Measurements from ENCODE around the gene SFMBT2. TPM values are rescaled to one million over a fixed set of nuclear protein-coding genes. Genes with fewer than 3 reads are reported as not detected.

SFMBT2 gene
- total and polyA plus RNA-seq, 2 of the 4 experiments (the other 2 are of a cell fraction) = 0.70 to 1.3 TPM

DNA sequence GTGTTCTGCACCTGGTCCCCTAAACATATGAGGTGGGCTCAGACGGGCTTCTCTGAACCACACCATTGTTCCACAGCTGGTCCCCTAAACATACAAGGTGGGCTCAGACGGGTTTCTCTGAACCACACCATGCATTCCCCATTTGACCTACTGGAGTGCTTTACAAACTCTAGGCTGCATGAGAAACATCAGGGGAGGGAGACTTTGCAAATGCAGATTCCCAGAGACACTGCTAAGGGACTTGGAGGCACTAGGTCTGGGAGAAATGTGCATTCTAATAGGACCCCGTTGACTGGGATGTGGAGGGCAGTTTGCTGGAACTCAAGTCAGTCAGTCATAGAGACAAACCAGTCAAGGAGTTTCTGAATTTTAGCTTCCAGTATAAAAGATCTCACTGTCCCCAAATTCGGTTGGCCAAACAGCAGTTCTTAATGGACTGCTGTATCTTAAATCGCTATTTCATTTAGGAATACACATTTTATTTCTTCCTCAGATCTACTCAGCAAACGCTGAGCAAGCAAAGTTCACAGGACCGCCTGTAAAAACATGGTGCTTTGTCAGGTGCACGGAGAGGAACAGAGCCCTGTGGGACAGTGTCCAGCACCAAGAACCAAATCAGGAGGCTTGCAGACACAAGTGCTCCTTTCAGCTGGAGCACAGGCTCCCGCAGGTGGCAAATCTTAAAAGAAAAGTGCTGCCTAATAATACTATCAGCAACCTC is 198.8 kb downstream of the SFMBT2 start:
- no peak overlapping the region for H4K91ac ChIP-seq (ENCODE audit: insufficient read depth, low read depth, low read length)
- H4K8ac ChIP-seq (ENCODE audit: low read depth in 2 of 2, low read length in 2 of 2) = no peak overlapping the region
- H3K9ac ChIP-seq (ENCODE audit: low read depth, low read length) = no peak overlapping the region
- no peak overlapping the region for H3K27ac ChIP-seq (ENCODE audit: insufficient read depth, low read length)
- no peak overlapping the region for H3K18ac ChIP-seq (ENCODE audit: low read depth, low read length)
- H3K14ac ChIP-seq (replicated peaks; ENCODE audit: low read depth, low read length) = no peak overlapping the region
- H3K36me3 ChIP-seq (ENCODE audit: control insufficient read depth, insufficient read depth, low read length) = no peaks in the 10 kb centered on the region
- H3K9me3 ChIP-seq (ENCODE audit: control insufficient read depth, insufficient read depth, low read length) = no peaks in the 10 kb centered on the region
- ATAC-seq (ENCODE audit: low read depth) = no peak
- TF ChIP-seq FOS (IDR thresholded peaks at IDR 0.05; ENCODE audit: low read depth, low read length) = no peak
- no peak for TF ChIP-seq MAZ (IDR thresholded peaks at IDR 0.05; ENCODE audit: borderline replicate concordance, low read depth, low read length)
- no peak for TF ChIP-seq MAFK (IDR thresholded peaks at IDR 0.05; ENCODE audit: low read depth, low read length)
- no peak for TF ChIP-seq CHD1 (IDR thresholded peaks at IDR 0.05; ENCODE audit: low read depth, low read length)
- TF ChIP-seq CTCF (conservative IDR thresholded peaks at IDR 0.05; ENCODE audit: low read depth, low read length) = no peak
- no peak for TF ChIP-seq RAD21 (IDR thresholded peaks at IDR 0.05; ENCODE audit: low read length)
- no peak for TF ChIP-seq CEBPB (IDR thresholded peaks at IDR 0.05; ENCODE audit: low read depth, low read length)
- TF ChIP-seq POLR2A (IDR thresholded peaks at IDR 0.05; ENCODE audit: low read depth, low read length) = no peak
- no peak overlapping the region for H2BK5ac ChIP-seq (ENCODE audit: low read depth, low read length, poor library complexity, severe bottlenecking)
- H2BK15ac ChIP-seq (ENCODE audit: low read depth, low read length) = no peak overlapping the region
- dilution Hi-C loops (cut with HindIII; ENCODE audit: low sequenced_read_pairs, unreplicated experiment) (no loop called here), in situ Hi-C loops (cut with MboI; ENCODE audit: low sequenced_read_pairs) (no loop called here), intact Hi-C loops (cut with micrococcal nuclease) (no loop called here)
- no peaks in the 10 kb centered on the region for H3K4me1 ChIP-seq (ENCODE audit: control insufficient read depth, insufficient read depth, low read length)
- no peaks in the 10 kb centered on the region for H3K27me3 ChIP-seq (ENCODE audit: control insufficient read depth, insufficient read depth, low read length)
- H3K4me3 ChIP-seq (ENCODE audit: insufficient read depth, low read depth, low read length) = no peak overlapping the region
- no peaks in the 10 kb centered on the region for H3K79me1 ChIP-seq (ENCODE audit: low read depth in 1 of 2, low read length in 2 of 2)
- DNase-seq = no peak
- no peak overlapping the region for H2BK20ac ChIP-seq (ENCODE audit: low read depth, low read length)
- no peaks in the 10 kb centered on the region for H3K9me1 ChIP-seq (ENCODE audit: insufficient read depth, low read length)
- no peak overlapping the region for H4K5ac ChIP-seq (ENCODE audit: low read depth, low read length)
- ChIA-PET POLR2A (ENCODE audit: unreplicated experiment) (no interaction called here), CTCF (no interaction called here)
- 73% methylated on average over 5 of the region's 9 CpGs; no CpG with 5 or more reads in 1 of the 2 experiments for WGBS, 2 experiments (ENCODE audit: extremely low coverage in 2 of 2, insufficient read length in 1 of 2)
- no peak overlapping the region for H3K56ac ChIP-seq (ENCODE audit: extremely low read depth, insufficient read depth, low read length)
- H2BK120ac ChIP-seq (ENCODE audit: low read depth, low read length) = no peak overlapping the region
- no peak overlapping the region for H2AK9ac ChIP-seq (replicated peaks; ENCODE audit: low read depth, low read length, poor library complexity)
- no peak overlapping the region for H3K4me2 ChIP-seq (ENCODE audit: low read depth, low read length)
- H3K23ac ChIP-seq (ENCODE audit: low read depth, low read length) = no peak overlapping the region
- no peak overlapping the region for H2AK5ac ChIP-seq (ENCODE audit: low read depth, low read length)
- no peak overlapping the region for H2AFZ ChIP-seq (replicated peaks; ENCODE audit: low read length, poor library complexity)
- H3K4ac ChIP-seq (ENCODE audit: low read depth, low read length) = no peak overlapping the region
- BruUV-seq (replicated peaks) = no TSS peak
- no peaks in the 10 kb centered on the region for H4K20me1 ChIP-seq (ENCODE audit: insufficient read depth, low read length)

Data from IMR-90 (cell line).